HEK293 (cell line): Measurements from ENCODE around the gene RPL19.

ENCODE experiments used
- EGR2 ChIP-seq: fragments of 450-650 bp; formaldehyde crosslinking; IDR thresholded peaks from 2 replicates; pipeline ENCODE4 v1.5.1; 2016; ENCODE audit warnings: low read depth, missing biosample characterization, missing genetic modification characterization
- GLIS1 ChIP-seq: fragments of 450-650 bp; formaldehyde crosslinking; IDR thresholded peaks from 2 replicates; pipeline ENCODE4 v1.5.1; 2016; ENCODE audit warnings: missing biosample characterization, missing genetic modification characterization
- GLIS2 ChIP-seq: fragments of 450-650 bp; formaldehyde crosslinking; IDR thresholded peaks from 2 replicates; pipeline ENCODE4 v1.5.1; 2016; ENCODE audit warnings: missing biosample characterization, missing genetic modification characterization
- IKZF3 ChIP-seq: fragments of 450-650 bp; IDR thresholded peaks from 2 replicates; pipeline ENCODE4 v1.5.0; 2018; ENCODE audit warnings: missing biosample characterization, mild to moderate bottlenecking, missing genetic modification characterization, moderate library complexity
- SP2 ChIP-seq: fragments of 450-650 bp; formaldehyde crosslinking; IDR thresholded peaks from 2 replicates; pipeline ENCODE4 v1.5.1; 2016; ENCODE audit warnings: missing biosample characterization, missing genetic modification characterization
- SP7 ChIP-seq: fragments of 450-650 bp; formaldehyde crosslinking; IDR thresholded peaks from 2 replicates; pipeline ENCODE4 v1.5.1; 2016; ENCODE audit warnings: missing biosample characterization, missing genetic modification characterization
- YY2 ChIP-seq: fragments of 450-650 bp; formaldehyde crosslinking; IDR thresholded peaks from 2 replicates; pipeline ENCODE4 v1.5.1; 2016; ENCODE audit warnings: missing biosample characterization, missing genetic modification characterization
- ZBTB17 ChIP-seq: fragments of 450-650 bp; formaldehyde crosslinking; IDR thresholded peaks from 2 replicates; pipeline ENCODE4 v1.5.1; 2016; ENCODE audit warnings: missing biosample characterization, missing genetic modification characterization
- ZBTB48 ChIP-seq: fragments of 450-650 bp; formaldehyde crosslinking; IDR thresholded peaks from 2 replicates; pipeline ENCODE4 v1.5.1; 2016; ENCODE audit warnings: missing biosample characterization, missing genetic modification characterization
- ZEB2 ChIP-seq: fragments of 450-650 bp; formaldehyde crosslinking; IDR thresholded peaks from 2 replicates; pipeline ENCODE4 v1.5.1; 2016; ENCODE audit warnings: missing biosample characterization, missing genetic modification characterization
- ZNF132 ChIP-seq: fragments of 450-650 bp; formaldehyde crosslinking; IDR thresholded peaks from 2 replicates; pipeline ENCODE4 v1.5.1; 2017; ENCODE audit warnings: missing biosample characterization, missing genetic modification characterization, borderline replicate concordance
- ZNF2 ChIP-seq: fragments of 450-650 bp; formaldehyde crosslinking; IDR thresholded peaks from 2 replicates; pipeline ENCODE4 v1.5.1; 2016; ENCODE audit warnings: missing biosample characterization, missing genetic modification characterization
- ZNF24 ChIP-seq: fragments of 450-650 bp; formaldehyde crosslinking; IDR thresholded peaks from 2 replicates; pipeline ENCODE4 v1.5.1; 2016; ENCODE audit warnings: missing biosample characterization, missing genetic modification characterization
- ZNF266 ChIP-seq: fragments of 450-650 bp; formaldehyde crosslinking; IDR thresholded peaks from 2 replicates; pipeline ENCODE4 v1.5.1; 2016; ENCODE audit warnings: missing biosample characterization, missing genetic modification characterization, low read depth
- ZNF335 ChIP-seq: fragments of 450-650 bp; formaldehyde crosslinking; conservative IDR thresholded peaks from 2 replicates; pipeline ENCODE4 v1.5.1; 2016; ENCODE audit warnings: missing biosample characterization, missing genetic modification characterization
- ZNF366 ChIP-seq: fragments of 450-650 bp; formaldehyde crosslinking; conservative IDR thresholded peaks from 2 replicates; pipeline ENCODE4 v1.5.1; 2016; ENCODE audit warnings: missing biosample characterization, missing genetic modification characterization
- ZNF585B ChIP-seq: fragments of 450-650 bp; formaldehyde crosslinking; IDR thresholded peaks from 2 replicates; pipeline ENCODE4 v1.5.1; 2016; ENCODE audit warnings: missing biosample characterization, missing genetic modification characterization
- ZNF654 ChIP-seq: fragments of 450-650 bp; formaldehyde crosslinking; IDR thresholded peaks from 2 replicates; pipeline ENCODE4 v1.5.1; 2016; ENCODE audit warnings: low read depth, missing biosample characterization, missing genetic modification characterization
- ZNF707 ChIP-seq: fragments of 450-650 bp; formaldehyde crosslinking; IDR thresholded peaks from 2 replicates; pipeline ENCODE4 v1.5.1; 2016; ENCODE audit warnings: missing biosample characterization, missing genetic modification characterization
- ZNF76 ChIP-seq: fragments of 450-650 bp; formaldehyde crosslinking; IDR thresholded peaks from 2 replicates; pipeline ENCODE4; 2016; ENCODE audit warnings: low read depth, missing biosample characterization, missing genetic modification characterization, borderline replicate concordance
- ZNF843 ChIP-seq: fragments of 450-650 bp; formaldehyde crosslinking; IDR thresholded peaks from 2 replicates; pipeline ENCODE4 v1.5.1; 2016; ENCODE audit warnings: missing biosample characterization, missing genetic modification characterization
- TF ChIP-seq, protein P1 (sequence below): fragments of 450-650 bp; formaldehyde crosslinking; IDR thresholded peaks from 2 replicates; pipeline ENCODE4 v1.5.1; 2016; ENCODE audit warnings: missing biosample characterization, missing genetic modification characterization
- TF ChIP-seq, protein P2 (sequence below): fragments of 450-650 bp; formaldehyde crosslinking; IDR thresholded peaks from 2 replicates; pipeline ENCODE4 v1.5.1; 2016; ENCODE audit warnings: missing biosample characterization, missing genetic modification characterization
- TF ChIP-seq, protein P3 (sequence below): fragments of 450-650 bp; formaldehyde crosslinking; IDR thresholded peaks from 2 replicates; pipeline ENCODE4 v1.5.1; 2016; ENCODE audit warnings: missing biosample characterization, missing genetic modification characterization, low read depth

The RPL19 gene

DNA sequence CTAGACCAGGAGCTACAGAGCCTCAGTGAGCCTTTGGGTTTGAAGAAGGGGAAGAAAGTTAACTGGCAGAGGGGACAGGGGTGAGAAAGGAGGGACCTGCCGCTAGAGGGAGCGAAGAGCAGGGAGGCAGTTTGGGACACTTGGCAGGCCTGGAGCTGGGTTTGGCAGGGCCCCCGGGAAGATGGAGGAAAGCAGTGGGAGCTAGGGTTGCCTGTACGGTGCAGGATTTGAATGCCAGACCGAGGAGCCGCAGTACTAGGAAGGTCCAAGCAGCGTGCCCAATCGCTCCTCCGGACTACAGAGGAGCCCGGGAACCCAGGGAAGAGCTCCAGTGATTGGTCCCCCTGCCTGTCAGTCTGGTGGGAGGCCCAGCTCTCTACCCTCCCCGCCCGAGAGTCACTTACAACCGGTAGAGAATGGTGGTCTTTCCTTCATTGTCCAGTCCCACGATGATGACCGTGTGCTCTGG is 35.4 kb upstream of the RPL19 start (continued):
- TF ChIP-seq ZEB2 (no peak), ZBTB17 (tag by site-specific recombination) (peak; percentile 94), IKZF3 (tag by site-specific recombination) (peak; percentile 90), ZNF335 (tag by site-specific recombination) (peak; percentile 51), SP2 (tag by site-specific recombination) (peak; percentile 41), ZNF132 (tag by site-specific recombination) (no peak), SP7 (tag by site-specific recombination) (0 out of 2 replicates have a peak, but pooled peaks have one; percentile 35), ZNF76 (tag by site-specific recombination) (peak; percentile 56; the same call in 1 of the 2 replicates), ZNF585B (tag by site-specific recombination) (no peak), ZNF843 (tag by site-specific recombination) (no peak), ZNF24 (tag by site-specific recombination) (0 out of 2 replicates have a peak, but pooled peaks have one; percentile 22), GLIS2 (tag by site-specific recombination) (peak; percentile 44), EGR2 (no peak), ZNF707 (no peak), ZNF654 (peak; percentile 61), ZBTB48 (tag by site-specific recombination) (peak; percentile 66; the same call in 1 of the 2 replicates), ZNF366 (tag by site-specific recombination) (peak; percentile 73; the same call in 1 of the 2 replicates), YY2 (tag by site-specific recombination) (0 out of 2 replicates have a peak, but pooled peaks have one; percentile 32), GLIS1 (tag by site-specific recombination) (peak; percentile 58), ZNF2 (tag by site-specific recombination) (peak; percentile 83), ZNF266 (tag by site-specific recombination) (no peak)
- TF ChIP-seq, protein P1, sequence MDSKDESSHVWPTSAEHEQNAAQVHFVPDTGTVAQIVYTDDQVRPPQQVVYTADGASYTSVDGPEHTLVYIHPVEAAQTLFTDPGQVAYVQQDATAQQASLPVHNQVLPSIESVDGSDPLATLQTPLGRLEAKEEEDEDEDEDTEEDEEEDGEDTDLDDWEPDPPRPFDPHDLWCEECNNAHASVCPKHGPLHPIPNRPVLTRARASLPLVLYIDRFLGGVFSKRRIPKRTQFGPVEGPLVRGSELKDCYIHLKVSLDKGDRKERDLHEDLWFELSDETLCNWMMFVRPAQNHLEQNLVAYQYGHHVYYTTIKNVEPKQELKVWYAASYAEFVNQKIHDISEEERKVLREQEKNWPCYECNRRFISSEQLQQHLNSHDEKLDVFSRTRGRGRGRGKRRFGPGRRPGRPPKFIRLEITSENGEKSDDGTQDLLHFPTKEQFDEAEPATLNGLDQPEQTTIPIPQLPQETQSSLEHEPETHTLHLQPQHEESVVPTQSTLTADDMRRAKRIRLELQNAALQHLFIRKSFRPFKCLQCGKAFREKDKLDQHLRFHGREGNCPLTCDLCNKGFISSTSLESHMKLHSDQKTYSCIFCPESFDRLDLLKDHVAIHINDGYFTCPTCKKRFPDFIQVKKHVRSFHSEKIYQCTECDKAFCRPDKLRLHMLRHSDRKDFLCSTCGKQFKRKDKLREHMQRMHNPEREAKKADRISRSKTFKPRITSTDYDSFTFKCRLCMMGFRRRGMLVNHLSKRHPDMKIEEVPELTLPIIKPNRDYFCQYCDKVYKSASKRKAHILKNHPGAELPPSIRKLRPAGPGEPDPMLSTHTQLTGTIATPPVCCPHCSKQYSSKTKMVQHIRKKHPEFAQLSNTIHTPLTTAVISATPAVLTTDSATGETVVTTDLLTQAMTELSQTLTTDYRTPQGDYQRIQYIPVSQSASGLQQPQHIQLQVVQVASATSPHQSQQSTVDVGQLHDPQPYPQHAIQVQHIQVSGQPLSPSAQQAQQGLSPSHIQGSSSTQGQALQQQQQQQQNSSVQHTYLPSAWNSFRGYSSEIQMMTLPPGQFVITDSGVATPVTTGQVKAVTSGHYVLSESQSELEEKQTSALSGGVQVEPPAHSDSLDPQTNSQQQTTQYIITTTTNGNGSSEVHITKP (tag by site-specific recombination), result peak; percentile 70
- TF ChIP-seq, protein P2, sequence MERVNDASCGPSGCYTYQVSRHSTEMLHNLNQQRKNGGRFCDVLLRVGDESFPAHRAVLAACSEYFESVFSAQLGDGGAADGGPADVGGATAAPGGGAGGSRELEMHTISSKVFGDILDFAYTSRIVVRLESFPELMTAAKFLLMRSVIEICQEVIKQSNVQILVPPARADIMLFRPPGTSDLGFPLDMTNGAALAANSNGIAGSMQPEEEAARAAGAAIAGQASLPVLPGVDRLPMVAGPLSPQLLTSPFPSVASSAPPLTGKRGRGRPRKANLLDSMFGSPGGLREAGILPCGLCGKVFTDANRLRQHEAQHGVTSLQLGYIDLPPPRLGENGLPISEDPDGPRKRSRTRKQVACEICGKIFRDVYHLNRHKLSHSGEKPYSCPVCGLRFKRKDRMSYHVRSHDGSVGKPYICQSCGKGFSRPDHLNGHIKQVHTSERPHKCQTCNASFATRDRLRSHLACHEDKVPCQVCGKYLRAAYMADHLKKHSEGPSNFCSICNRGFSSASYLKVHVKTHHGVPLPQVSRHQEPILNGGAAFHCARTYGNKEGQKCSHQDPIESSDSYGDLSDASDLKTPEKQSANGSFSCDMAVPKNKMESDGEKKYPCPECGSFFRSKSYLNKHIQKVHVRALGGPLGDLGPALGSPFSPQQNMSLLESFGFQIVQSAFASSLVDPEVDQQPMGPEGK (tag by site-specific recombination), result peak; percentile 87
- TF ChIP-seq, protein P3, sequence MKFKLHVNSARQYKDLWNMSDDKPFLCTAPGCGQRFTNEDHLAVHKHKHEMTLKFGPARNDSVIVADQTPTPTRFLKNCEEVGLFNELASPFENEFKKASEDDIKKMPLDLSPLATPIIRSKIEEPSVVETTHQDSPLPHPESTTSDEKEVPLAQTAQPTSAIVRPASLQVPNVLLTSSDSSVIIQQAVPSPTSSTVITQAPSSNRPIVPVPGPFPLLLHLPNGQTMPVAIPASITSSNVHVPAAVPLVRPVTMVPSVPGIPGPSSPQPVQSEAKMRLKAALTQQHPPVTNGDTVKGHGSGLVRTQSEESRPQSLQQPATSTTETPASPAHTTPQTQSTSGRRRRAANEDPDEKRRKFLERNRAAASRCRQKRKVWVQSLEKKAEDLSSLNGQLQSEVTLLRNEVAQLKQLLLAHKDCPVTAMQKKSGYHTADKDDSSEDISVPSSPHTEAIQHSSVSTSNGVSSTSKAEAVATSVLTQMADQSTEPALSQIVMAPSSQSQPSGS (tag by site-specific recombination), result no peak
